ENCODE data around the gene FOXE1. TPM values are rescaled to one million over a fixed set of nuclear protein-coding genes. Genes with fewer than 3 reads are reported as not detected.

The FOXE1 gene
- total and polyA plus RNA-seq, 7 donors, result not detected

DNA sequence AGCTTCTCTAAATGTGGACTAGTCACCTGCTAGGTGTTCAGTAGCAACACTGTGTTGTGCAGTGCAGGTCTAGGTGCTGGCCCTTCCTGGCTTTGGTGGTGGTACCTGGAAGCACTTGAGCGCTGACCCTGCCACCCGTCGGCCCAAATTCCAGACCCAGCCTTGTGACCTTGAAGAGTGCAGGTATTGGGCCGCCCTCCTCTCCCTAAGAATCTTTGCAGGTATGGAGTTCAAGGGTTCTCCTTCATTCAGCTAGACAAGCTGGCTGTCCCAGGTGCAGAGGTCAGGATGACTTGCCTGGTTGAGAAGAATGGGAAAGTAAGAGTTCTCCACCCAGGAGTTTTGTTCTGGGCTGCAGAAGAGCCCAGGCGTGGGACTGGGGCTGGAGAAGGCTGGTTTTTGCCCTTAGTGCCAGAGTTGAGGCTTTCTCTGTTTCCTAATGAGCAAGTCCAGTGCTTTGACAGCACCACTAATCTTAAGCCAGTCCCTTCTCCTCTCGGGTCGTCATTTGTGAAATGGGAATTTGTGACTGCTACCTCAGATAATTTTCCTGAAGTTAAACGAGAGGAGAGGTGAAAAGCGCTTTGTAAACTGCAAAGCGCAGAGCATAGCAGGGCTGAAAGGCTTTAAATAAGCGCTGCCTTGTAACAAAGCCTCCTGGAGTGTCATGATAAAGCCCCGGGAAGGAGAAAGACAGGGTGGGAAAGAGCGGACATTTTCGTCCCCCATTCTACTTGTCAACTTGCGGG, 4.0 kb downstream of the FOXE1 start:
- TF ChIP-seq POLR2A (IDR thresholded peaks at IDR 0.05), result no peak
- TF ChIP-seq, protein P1, sequence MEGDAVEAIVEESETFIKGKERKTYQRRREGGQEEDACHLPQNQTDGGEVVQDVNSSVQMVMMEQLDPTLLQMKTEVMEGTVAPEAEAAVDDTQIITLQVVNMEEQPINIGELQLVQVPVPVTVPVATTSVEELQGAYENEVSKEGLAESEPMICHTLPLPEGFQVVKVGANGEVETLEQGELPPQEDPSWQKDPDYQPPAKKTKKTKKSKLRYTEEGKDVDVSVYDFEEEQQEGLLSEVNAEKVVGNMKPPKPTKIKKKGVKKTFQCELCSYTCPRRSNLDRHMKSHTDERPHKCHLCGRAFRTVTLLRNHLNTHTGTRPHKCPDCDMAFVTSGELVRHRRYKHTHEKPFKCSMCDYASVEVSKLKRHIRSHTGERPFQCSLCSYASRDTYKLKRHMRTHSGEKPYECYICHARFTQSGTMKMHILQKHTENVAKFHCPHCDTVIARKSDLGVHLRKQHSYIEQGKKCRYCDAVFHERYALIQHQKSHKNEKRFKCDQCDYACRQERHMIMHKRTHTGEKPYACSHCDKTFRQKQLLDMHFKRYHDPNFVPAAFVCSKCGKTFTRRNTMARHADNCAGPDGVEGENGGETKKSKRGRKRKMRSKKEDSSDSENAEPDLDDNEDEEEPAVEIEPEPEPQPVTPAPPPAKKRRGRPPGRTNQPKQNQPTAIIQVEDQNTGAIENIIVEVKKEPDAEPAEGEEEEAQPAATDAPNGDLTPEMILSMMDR (IDR thresholded peaks at IDR 0.05), result no peak
- no peak for TF ChIP-seq EP300 (IDR thresholded peaks at IDR 0.05)
- no peak for TF ChIP-seq POLR2AphosphoS5 (IDR thresholded peaks at IDR 0.05)
- WGBS, 2 donors, result 17 to 37% methylated on average over 15 of the region's 15 CpGs
- Histone ChIP-seq H3K27ac (no peak overlapping the region), H3K27me3 (peaks cover 62 to 100% (median 90%) of the 10 kb centered on the region in 3 donors), H3K4me1 (peaks cover 0 to 37% (median 23%) of the 10 kb centered on the region in 4 donors), H3K9me3 (no peaks in the 10 kb centered on the region), H3K4me3 (no peak overlapping the region), H3K36me3 (no peaks in the 10 kb centered on the region)
- intact Hi-C loops (cut with DNase I), result no loop called here
- DNase-seq, result no peak

DNA sequence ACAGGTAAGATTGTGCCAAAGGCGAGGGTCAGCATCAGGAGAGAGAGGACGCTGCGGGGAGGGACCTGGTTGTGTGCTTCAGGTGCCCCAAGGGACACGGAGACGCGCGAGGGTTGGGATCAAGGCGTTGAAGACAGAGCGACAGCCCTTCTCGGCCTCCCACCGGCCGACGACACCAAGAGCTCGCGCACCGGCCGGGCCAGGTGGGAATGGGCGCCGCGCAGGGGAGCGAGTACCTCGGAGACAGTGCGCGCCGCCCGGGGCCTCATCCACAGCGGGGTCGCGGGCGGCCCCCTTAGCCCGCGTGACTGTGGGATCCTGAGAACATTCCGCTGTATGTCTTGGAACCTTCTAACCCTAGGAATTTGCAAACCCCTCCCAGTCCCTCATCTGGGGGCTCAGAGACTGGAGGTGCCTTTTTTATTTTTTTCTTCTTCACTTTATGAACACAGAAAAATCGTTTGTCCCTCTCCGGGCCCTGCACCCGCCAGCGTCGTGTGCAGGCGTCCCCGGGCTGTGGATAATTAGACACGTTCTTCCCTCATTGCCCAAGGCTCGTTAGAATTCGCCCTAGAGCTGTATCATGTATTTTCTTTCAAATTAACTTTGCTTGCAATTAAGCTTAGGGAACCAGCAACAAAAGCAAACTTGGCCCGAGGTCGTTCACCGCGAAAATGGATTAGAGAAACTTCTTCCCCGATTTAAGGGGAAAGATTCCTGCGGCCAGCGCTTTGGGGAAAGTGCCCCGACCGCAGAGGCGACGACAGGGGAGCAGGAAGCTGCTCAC, 4.8 kb downstream of the FOXE1 start:
- peaks cover 55 to 99% (median 87%) of the 10 kb centered on the region in 3 donors for H3K27me3 ChIP-seq
- H3K27ac ChIP-seq, result no peak overlapping the region
- TF ChIP-seq EP300 (IDR thresholded peaks at IDR 0.05) (no peak), POLR2A (IDR thresholded peaks at IDR 0.05) (no peak), POLR2AphosphoS5 (IDR thresholded peaks at IDR 0.05) (no peak)
- TF ChIP-seq, protein P1 (IDR thresholded peaks at IDR 0.05), result no peak
- WGBS, 2 donors, result 4 to 16% methylated on average over 54 of the region's 54 CpGs
- H3K4me1 ChIP-seq, result peaks cover 0 to 29% (median 15%) of the 10 kb centered on the region in 4 donors
- no peak for DNase-seq
- intact Hi-C loops (cut with DNase I), result no loop called here
- no peaks in the 10 kb centered on the region for H3K9me3 ChIP-seq
- H3K4me3 ChIP-seq, result no peak overlapping the region
- no peaks in the 10 kb centered on the region for H3K36me3 ChIP-seq

DNA sequence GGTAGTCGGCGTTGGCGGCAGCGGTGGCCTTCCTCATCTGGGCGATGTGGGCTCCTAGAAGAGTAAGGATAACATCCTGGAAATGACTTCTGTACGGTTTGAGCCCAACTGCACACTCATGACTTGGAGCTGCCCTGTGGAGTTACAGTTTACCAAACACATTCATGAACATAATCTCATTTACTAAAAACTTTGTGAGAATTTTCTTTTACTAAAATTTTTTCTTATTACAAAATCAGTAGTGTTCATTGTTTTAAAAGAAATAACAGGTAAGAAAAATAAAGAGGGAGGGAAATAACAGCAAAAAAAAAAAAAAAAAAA, 5.3 kb downstream of the FOXE1 start:
- H3K27ac ChIP-seq, result no peak overlapping the region
- H3K27me3 ChIP-seq, result peaks cover 49 to 99% (median 82%) of the 10 kb centered on the region in 3 donors
- intact Hi-C loops (cut with DNase I), result no loop called here
- DNase-seq, result no peak
- H3K4me3 ChIP-seq, result no peak overlapping the region
- no peaks in the 10 kb centered on the region for H3K36me3 ChIP-seq
- peaks cover 0 to 24% (median 10%) of the 10 kb centered on the region in 4 donors for H3K4me1 ChIP-seq
- WGBS, 2 donors, result 5 to 34% methylated on average over 6 of the region's 6 CpGs
- TF ChIP-seq EP300 (IDR thresholded peaks at IDR 0.05) (no peak), POLR2AphosphoS5 (IDR thresholded peaks at IDR 0.05) (no peak), POLR2A (IDR thresholded peaks at IDR 0.05) (no peak)
- TF ChIP-seq, protein P1 (IDR thresholded peaks at IDR 0.05), result no peak
- H3K9me3 ChIP-seq, result no peaks in the 10 kb centered on the region

DNA sequence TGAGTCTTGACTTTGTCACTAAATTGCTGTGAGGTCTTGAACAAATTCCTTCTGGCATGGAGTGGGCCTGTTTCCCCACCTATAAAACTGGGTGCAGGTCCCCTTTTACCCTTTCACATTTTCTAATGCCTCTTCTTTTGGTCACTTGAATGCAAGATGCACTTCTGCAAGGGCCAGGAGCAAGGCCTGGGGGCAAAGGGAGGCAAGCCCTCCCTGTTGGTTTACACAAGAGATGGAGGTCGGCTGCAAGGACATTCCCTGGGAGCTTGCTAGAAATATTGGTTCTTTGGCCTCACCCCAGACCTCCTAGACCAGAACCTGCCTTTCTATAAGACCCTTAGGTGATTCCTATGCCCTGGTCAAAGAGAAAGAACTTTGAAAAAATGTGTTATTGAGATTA, 5.8 kb downstream of the FOXE1 start:
- no peak for DNase-seq
- WGBS, 2 donors, result 42 to 65% methylated on average over 1 of the region's 1 CpG
- Histone ChIP-seq H3K27ac (no peak overlapping the region), H3K4me3 (no peak overlapping the region), H3K9me3 (no peaks in the 10 kb centered on the region), H3K27me3 (peaks cover 44 to 99% (median 77%) of the 10 kb centered on the region in 3 donors), H3K4me1 (peaks cover 0 to 19% (median 5%) of the 10 kb centered on the region in 4 donors), H3K36me3 (no peaks in the 10 kb centered on the region)
- TF ChIP-seq, protein P1 (IDR thresholded peaks at IDR 0.05), result no peak
- TF ChIP-seq EP300 (IDR thresholded peaks at IDR 0.05) (no peak), POLR2A (IDR thresholded peaks at IDR 0.05) (no peak), POLR2AphosphoS5 (IDR thresholded peaks at IDR 0.05) (no peak)
- intact Hi-C loops (cut with DNase I), result no loop called here
